ENCODE data around the gene VSTM2B.

VSTM2B gene

DNA sequence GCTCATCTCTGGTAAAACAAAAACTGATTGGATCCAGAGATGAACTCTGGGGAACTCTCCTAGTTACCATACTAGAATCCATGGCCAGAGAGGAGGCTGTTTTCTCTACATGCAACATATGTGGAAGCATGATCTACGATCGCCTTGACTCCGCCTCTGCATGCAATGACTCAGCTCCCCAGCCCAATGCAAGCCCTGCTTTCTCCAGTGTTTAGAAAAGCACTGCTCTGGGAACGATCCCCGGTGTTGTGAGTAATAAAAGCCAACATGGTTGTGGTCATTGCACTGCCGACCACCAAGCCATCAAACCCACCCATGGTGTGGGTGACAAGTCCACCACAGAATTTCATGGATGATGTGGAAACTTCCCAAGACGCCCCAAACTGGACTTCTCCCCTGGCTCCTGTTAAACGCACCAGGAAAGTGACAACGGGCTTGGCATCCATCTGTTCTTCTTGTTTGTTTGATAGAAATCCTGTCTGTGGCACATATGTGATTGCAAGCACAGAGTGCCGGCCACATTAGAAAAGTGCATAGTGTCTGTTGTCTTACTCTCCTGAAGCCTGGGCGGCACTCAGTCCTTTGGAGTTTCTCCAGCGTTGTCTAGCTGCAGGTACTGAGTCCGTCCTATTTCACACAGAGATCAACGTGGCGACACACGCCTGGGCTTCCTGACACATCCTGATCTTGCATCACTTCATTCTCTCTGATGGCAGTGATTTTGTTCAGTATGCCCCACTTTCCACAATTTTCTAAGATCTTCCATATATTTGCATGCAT lies 36.4 kb upstream of the VSTM2B start:
- H3K36me3 ChIP-seq (ENCODE audit: control insufficient read depth, insufficient read depth, low read length) = no peaks in the 10 kb centered on the region
- no peak overlapping the region for H3K4me3 ChIP-seq (ENCODE audit: low read depth, low read length)
- no peak overlapping the region for H3K4me2 ChIP-seq (ENCODE audit: low read length)
- H3K9me3 ChIP-seq (ENCODE audit: control insufficient read depth, low read length) = no peaks in the 10 kb centered on the region
- H3K9ac ChIP-seq = no peak overlapping the region
- no peak overlapping the region for H2AFZ ChIP-seq
- no peaks in the 10 kb centered on the region for H3K4me1 ChIP-seq
- TF ChIP-seq, protein P1, sequence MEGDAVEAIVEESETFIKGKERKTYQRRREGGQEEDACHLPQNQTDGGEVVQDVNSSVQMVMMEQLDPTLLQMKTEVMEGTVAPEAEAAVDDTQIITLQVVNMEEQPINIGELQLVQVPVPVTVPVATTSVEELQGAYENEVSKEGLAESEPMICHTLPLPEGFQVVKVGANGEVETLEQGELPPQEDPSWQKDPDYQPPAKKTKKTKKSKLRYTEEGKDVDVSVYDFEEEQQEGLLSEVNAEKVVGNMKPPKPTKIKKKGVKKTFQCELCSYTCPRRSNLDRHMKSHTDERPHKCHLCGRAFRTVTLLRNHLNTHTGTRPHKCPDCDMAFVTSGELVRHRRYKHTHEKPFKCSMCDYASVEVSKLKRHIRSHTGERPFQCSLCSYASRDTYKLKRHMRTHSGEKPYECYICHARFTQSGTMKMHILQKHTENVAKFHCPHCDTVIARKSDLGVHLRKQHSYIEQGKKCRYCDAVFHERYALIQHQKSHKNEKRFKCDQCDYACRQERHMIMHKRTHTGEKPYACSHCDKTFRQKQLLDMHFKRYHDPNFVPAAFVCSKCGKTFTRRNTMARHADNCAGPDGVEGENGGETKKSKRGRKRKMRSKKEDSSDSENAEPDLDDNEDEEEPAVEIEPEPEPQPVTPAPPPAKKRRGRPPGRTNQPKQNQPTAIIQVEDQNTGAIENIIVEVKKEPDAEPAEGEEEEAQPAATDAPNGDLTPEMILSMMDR (IDR thresholded peaks at IDR 0.05) = no peak
- H3K27me3 ChIP-seq (ENCODE audit: control insufficient read depth, insufficient read depth, low read length) = no peaks in the 10 kb centered on the region
- H3K27ac ChIP-seq = no peak overlapping the region
- H3K79me2 ChIP-seq = no peaks in the 10 kb centered on the region

DNA sequence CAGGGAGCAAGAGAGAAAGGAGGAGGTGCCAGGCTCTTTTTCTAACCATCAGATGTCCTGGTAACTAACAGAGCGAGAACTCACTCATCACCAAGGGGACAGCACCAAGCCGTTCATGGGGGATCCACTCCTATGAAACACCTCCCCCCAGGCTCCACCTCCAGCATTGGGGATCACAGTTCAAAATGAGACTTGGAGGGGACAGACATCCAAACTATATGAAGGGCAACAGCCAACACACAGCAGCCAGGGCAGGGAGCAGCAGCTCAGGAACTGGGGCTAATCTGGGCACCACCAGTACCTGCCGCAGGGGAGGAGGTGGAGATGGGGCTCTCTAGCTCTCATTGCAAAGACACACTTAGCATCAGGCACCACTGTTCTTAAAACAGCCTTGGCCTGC lies 34.3 kb upstream of the VSTM2B start:
- no peaks in the 10 kb centered on the region for H3K27me3 ChIP-seq (ENCODE audit: control insufficient read depth, insufficient read depth, low read length)
- TF ChIP-seq, protein P1 (IDR thresholded peaks at IDR 0.05) = no peak
- no peak overlapping the region for H3K9ac ChIP-seq

DNA sequence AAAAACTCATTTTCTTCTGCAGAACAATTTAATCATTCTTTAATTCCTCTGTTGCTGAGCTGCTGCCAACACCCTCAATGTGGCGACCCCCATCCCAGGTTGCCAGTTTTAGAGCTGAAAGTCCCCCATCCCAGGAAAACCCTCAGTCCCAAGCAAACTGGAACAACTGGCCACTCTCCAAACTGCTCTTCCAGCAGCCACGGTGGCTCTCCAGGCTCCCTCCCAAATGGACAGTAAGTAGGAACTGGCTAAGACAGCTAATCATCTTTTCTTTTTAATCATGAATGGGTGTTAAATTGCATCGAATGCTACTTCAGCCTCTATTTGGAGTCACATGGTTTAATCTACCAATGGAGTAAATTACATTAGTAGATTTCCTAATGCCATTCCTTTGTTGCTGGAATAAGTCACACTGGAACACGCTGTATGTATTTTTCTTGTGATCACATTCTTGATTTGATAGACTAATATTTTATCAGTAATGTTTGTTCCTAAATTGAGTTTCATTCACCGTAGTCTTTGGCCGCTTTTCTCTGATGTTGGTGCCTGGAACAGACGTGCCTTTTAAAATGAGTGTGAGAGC lies 33.7 kb upstream of the VSTM2B start:
- no peak overlapping the region for H3K4me3 ChIP-seq (ENCODE audit: low read depth, low read length)

More for the DNA sequence above, 34.3 kb upstream of the VSTM2B start:
- Histone ChIP-seq H3K27ac (no peak overlapping the region), H2AFZ (no peak overlapping the region), H3K9me3 (ENCODE audit: control insufficient read depth, low read length) (no peaks in the 10 kb centered on the region), H3K79me2 (no peaks in the 10 kb centered on the region), H3K4me1 (no peaks in the 10 kb centered on the region), H3K4me2 (ENCODE audit: low read length) (no peak overlapping the region), H3K4me3 (ENCODE audit: low read depth, low read length) (no peak overlapping the region), H3K36me3 (ENCODE audit: control insufficient read depth, insufficient read depth, low read length) (no peaks in the 10 kb centered on the region)

DNA sequence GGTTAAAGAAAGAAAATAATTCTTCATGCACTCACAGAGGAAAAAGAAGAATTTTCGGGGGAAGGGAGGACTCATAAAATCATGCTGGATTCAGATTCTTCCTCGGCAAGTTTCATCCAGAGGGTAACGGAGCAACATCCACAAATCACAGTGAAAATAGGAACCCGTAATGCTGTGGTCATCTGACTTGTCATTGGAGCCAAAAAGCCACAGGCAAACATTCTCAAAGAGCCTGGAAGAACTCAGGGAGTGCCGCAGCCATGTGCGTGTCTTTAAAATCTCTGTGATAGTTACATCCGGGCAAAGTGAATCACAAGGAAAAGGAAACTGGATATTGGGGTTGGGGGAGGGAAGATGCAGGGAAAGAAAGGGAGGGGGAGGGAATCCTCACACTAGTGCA lies 33.0 kb upstream of the VSTM2B start:
- H3K4me2 ChIP-seq (ENCODE audit: low read length) = no peak overlapping the region
- no peaks in the 10 kb centered on the region for H3K4me1 ChIP-seq
- no peaks in the 10 kb centered on the region for H3K9me3 ChIP-seq (ENCODE audit: control insufficient read depth, low read length)
- H3K27me3 ChIP-seq (ENCODE audit: control insufficient read depth, insufficient read depth, low read length) = no peaks in the 10 kb centered on the region
- no peak overlapping the region for H3K27ac ChIP-seq
- TF ChIP-seq, protein P1 (IDR thresholded peaks at IDR 0.05) = no peak
- H3K9ac ChIP-seq = no peak overlapping the region
- H3K79me2 ChIP-seq = no peaks in the 10 kb centered on the region
- no peaks in the 10 kb centered on the region for H3K36me3 ChIP-seq (ENCODE audit: control insufficient read depth, insufficient read depth, low read length)
- no peak overlapping the region for H3K4me3 ChIP-seq (ENCODE audit: low read depth, low read length)
- no peak overlapping the region for H2AFZ ChIP-seq

More for the DNA sequence above, 33.7 kb upstream of the VSTM2B start:
- TF ChIP-seq, protein P1 (IDR thresholded peaks at IDR 0.05) = no peak
- Histone ChIP-seq H3K4me2 (ENCODE audit: low read length) (no peak overlapping the region), H3K36me3 (ENCODE audit: control insufficient read depth, insufficient read depth, low read length) (no peaks in the 10 kb centered on the region), H3K79me2 (no peaks in the 10 kb centered on the region), H3K4me1 (no peaks in the 10 kb centered on the region), H3K27me3 (ENCODE audit: control insufficient read depth, insufficient read depth, low read length) (no peaks in the 10 kb centered on the region), H3K27ac (no peak overlapping the region), H2AFZ (no peak overlapping the region), H3K9me3 (ENCODE audit: control insufficient read depth, low read length) (no peaks in the 10 kb centered on the region), H3K9ac (no peak overlapping the region)
